Ishikawa (cell line): ENCODE measurements around the gene B4GALT6.

Experiments
- CEBPB ChIP-seq: IDR thresholded peaks from 2 replicates; pipeline ENCODE4 v1.6.1; 2012
- CREB1 ChIP-seq: IDR thresholded peaks from 2 replicates; pipeline ENCODE4 v1.6.1; 2012; ENCODE audit warnings: low read depth
- EGR1 ChIP-seq: IDR thresholded peaks from 2 replicates; pipeline ENCODE4 v1.6.1; 2012
- EP300 ChIP-seq: IDR thresholded peaks from 2 replicates; pipeline ENCODE4 v1.6.1; 2012; ENCODE audit warnings: borderline replicate concordance
- FOXM1 ChIP-seq: IDR thresholded peaks from 2 replicates; pipeline ENCODE4 v1.6.1; 2012; ENCODE audit warnings: low read depth, borderline replicate concordance
- NFIC ChIP-seq: IDR thresholded peaks from 2 replicates; pipeline ENCODE4 v1.6.1; 2012
- RAD21 ChIP-seq: IDR thresholded peaks from 2 replicates; pipeline ENCODE4 v1.6.1; 2012; ENCODE audit warnings: low read depth
- REST ChIP-seq: IDR thresholded peaks from 2 replicates; pipeline ENCODE4 v1.6.1; 2012; ENCODE audit warnings: low read depth, mild to moderate bottlenecking
- TAF1 ChIP-seq: IDR thresholded peaks from 2 replicates; pipeline ENCODE4 v1.6.1; 2012; ENCODE audit warnings: low read depth, mild to moderate bottlenecking
- TCF12 ChIP-seq: IDR thresholded peaks from 2 replicates; pipeline ENCODE4 v1.6.1; 2012; ENCODE audit warnings: low read depth
- TEAD4 ChIP-seq: IDR thresholded peaks from 2 replicates; pipeline ENCODE4 v1.6.1; 2012
- USF1 ChIP-seq: IDR thresholded peaks from 2 replicates; pipeline ENCODE4 v1.6.1; 2012
- YY1 ChIP-seq: IDR thresholded peaks from 2 replicates; pipeline ENCODE4 v1.6.1; 2012; ENCODE audit warnings: low read depth
- ZBTB7A ChIP-seq: IDR thresholded peaks from 2 replicates; pipeline ENCODE4 v1.6.1; 2012; ENCODE audit warnings: low read depth
- TF ChIP-seq, protein P1 (sequence below): IDR thresholded peaks from 2 replicates; pipeline ENCODE4 v1.6.1; 2012

The B4GALT6 gene

GRCh38 chr18:31585991-31586390, 98.4 kb downstream of the B4GALT6 start:
- TF ChIP-seq FOXM1 (no peak), REST (no peak), RAD21 (no peak), TAF1 (no peak), CREB1 (no peak), TEAD4 (no peak), NFIC (no peak), EP300 (no peak), ZBTB7A (no peak), CEBPB (no peak), TCF12 (no peak), YY1 (no peak), USF1 (no peak), EGR1 (no peak)
- TF ChIP-seq, protein P1, sequence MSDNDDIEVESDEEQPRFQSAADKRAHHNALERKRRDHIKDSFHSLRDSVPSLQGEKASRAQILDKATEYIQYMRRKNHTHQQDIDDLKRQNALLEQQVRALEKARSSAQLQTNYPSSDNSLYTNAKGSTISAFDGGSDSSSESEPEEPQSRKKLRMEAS: no peak

DNA sequence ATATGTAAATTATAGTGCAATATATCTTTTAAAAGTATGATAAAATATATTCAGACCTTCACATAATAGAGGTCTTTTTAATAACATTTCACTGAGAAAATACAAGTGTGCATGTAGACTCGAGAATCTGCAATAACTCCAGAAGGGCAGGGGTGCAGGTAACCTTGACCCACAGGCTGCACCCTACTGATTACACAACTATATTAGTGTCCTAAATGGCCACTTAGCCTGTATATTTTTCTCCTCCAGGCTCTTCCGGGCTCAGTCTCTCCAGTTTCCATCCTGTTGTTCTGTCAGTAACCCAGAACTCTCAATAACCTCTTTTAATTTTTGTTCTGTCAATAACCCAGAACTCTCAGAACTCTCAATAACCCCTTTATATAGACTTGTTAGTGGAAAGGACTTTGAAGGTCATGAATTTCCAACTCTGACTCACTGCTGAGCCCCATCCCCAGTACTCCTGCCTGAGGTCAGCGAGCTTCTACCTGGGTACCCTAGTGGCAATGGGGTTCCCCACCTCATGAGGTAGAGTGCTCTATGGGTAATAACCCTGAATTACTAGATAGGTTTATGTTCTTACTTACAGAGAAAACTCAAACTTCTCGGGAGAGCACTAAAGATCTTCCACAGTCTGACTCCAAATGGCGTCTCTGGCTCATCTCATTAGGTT, 101.1 kb downstream of the B4GALT6 start:
- no peak for TF ChIP-seq NFIC
- no peak for TF ChIP-seq CREB1
- TF ChIP-seq, protein P1: no peak
- TF ChIP-seq TAF1: no peak
- TF ChIP-seq USF1: no peak
- TF ChIP-seq REST: no peak
- TF ChIP-seq RAD21: no peak
- TF ChIP-seq CEBPB: no peak
- TF ChIP-seq TEAD4: no peak
- TF ChIP-seq TCF12: no peak
- no peak for TF ChIP-seq ZBTB7A
- no peak for TF ChIP-seq FOXM1
- no peak for TF ChIP-seq EGR1
- TF ChIP-seq EP300: no peak
- TF ChIP-seq YY1: no peak

DNA sequence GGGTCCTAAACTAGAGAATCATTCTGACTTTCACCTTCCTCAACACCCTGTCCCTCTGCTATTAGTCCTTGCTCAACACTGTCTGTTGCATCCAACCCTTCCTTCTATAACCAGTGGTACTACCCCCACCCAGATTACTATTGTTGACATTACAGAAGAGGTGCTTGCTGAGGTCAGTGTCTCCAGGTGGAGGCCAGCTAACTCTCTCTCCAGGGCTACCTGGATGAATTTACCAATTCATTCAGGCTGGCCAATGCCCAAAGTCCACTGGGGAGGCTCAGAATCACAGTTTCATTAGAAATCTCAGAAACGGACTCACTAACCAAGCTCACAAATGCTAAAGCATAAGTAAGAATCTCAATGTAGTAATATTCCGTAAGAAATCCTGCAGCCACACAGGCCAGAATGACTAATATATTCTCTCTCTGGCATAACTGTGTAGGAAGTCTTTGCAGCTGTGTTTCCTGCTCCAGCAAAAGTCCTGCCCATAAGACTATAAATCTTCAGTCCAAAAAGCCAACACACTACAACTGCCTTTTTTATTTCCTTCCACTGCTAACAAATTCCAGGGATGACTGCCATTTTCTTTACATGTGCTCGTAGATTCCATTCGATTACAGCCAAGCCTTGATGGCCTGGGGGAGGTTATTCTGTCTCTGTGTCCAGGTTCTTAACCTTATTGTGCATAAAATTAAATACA, 102.7 kb downstream of the B4GALT6 start:
- TF ChIP-seq TAF1 (no peak), TEAD4 (0 out of 2 replicates have a peak, but pooled peaks have one; percentile 28), CREB1 (no peak), RAD21 (no peak), NFIC (no peak), YY1 (no peak), REST (no peak)

DNA sequence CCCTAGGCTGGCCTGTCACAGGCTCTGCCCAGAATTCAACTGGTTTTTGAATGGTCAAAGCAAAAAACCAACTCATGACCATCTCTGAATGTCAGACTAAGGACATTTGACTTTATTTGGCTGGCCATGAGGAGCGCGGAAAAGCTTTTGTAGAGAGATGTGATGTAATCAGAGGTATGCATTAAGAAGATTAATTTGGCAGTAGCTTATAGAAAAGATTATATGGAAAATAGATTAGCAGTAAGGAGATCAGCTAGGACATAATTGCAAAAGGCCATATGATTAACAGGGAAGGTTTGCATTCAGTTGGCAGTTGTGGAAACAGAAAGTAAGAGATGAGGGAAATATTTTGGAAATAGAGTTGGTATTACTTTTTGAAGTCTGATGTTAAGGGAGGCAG, 105.0 kb downstream of the B4GALT6 start:
- TF ChIP-seq FOXM1 (no peak), TEAD4 (no peak), ZBTB7A (no peak), USF1 (no peak), RAD21 (no peak), YY1 (no peak), EGR1 (no peak), TAF1 (no peak), NFIC (no peak), REST (no peak), TCF12 (no peak), CEBPB (no peak), EP300 (no peak), CREB1 (no peak)
- TF ChIP-seq, protein P1: no peak
